Activated CD8-positive, alpha-beta memory T cell treated with anti-CD3 and anti-CD28 coated beads, Interleukin-2, amount 50 U/mL, for 24 hours (primary cell): Measurements from ENCODE around the gene VIT.

Experiments used
- DNase-seq: peaks from one replicate; pipeline ENCODE4 v3.0.0-alpha.2; 2020; ENCODE audit errors: extremely low read depth

Gene VIT, protein sequence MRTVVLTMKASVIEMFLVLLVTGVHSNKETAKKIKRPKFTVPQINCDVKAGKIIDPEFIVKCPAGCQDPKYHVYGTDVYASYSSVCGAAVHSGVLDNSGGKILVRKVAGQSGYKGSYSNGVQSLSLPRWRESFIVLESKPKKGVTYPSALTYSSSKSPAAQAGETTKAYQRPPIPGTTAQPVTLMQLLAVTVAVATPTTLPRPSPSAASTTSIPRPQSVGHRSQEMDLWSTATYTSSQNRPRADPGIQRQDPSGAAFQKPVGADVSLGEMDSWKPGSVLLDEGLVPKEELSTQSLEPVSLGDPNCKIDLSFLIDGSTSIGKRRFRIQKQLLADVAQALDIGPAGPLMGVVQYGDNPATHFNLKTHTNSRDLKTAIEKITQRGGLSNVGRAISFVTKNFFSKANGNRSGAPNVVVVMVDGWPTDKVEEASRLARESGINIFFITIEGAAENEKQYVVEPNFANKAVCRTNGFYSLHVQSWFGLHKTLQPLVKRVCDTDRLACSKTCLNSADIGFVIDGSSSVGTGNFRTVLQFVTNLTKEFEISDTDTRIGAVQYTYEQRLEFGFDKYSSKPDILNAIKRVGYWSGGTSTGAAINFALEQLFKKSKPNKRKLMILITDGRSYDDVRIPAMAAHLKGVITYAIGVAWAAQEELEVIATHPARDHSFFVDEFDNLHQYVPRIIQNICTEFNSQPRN

DNA sequence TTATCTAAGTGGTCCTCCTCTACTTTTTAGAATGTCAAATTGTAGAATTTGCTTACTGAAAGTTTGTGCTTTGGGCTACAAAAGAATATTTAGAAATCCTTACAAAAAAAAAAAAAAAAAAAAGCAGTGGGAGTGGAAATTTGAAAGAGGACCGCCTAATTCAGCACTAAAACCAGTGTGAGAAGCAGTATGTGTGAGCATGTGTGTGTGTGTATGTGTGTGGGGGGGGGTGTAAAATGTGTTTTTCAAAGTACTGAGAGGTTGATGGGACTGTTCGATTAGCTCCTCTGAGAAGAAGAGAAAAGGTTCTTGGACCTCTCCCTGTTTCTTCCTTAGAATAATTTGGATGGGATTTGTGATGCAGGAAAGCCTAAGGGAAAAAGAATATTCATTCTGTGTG lies at the start of gene VIT:
Gene VIT (plus strand): TSS at position 175 of the 400 bp plus-strand sequence. CDS start 19,664 bp downstream, outside the sequence.
- DNase-seq: no peak

DNA sequence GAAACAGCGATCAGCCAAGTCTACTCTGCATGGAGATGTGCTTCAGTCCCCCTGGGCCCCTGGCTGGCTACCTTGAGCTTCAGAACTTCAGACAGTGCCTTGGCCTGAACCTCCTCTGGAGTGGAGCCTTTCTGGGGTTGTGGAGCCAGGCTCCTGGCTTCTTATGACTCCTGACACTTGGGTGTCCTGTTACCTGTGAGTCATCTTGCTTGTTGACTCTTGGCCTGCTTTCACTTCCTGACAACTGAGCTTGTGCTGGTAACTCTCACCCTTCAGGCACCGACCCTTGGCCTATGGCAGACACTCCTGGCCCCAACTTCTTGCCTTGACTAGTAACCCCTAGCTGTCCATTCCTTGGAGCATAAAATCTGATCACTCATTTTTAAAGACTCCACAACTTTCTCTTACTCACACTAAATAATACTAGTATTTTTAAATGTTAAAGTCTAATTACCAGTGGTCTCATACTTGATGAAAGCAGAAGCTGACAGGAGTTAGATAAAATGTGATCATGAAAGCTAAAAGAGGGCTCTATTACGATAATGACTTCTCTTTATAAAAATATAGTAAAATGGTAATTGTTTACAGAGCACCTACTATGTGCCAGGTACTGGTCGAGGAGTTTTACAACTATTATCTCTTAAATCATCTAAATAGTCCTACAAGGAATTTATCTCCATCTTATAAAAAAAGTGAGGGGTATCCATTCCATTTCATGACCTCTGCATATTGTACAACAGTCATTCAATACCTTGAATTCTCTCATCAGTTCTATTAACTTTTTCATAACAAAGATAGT lies 46.3 kb upstream of the VIT start:
- no peak for DNase-seq

DNA sequence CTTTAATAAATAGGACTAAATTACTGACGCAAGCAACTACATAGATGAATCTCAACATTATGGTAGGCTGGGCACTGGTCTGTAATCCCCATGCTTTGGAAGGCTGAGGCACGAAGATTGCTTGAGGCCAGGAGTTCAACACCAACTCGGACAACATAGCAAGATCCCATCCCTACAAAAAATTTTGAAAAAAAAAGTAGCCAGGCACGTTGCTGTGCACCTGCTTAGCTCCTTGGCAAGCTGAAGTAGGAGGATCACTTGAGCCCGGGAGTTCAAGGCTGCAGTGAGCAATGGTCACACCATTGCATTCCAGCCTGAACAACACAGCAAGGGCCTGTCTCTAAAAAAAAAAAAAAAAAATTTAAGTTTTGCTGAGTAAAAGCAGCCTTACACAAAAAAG lies 43.4 kb upstream of the VIT start:
- DNase-seq: no peak

DNA sequence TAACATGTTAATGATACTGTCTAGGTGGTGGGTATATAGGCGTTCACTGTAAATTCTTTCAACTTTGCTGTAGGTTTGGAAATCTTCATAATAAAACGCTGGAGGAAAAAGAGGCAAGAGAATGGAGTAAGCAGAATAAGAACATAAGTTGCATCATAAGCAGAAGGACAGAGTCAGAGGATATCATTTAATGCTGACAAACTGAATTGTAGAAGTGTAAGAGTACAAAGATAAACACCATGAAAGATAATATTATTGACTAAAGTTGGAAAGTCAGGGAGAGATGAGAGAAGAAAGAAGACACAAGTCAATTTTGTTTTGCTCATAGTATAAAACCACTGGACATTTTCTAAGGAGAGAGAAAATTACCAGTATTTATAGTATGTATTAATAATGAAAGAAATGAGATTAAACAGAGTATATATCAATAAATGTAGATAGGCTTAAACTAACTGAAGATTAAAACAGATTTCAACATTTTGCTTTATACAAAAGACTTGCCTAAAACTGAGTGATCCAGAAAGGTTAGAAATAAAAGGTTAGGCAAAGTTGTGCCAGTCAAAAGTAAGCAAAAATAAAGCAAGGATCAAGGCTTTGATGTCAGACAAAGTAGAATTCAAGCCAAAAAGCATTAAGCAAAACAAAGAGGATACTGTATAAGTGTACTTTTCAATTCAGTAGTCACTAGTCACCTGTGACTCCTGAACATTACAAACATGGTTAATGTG lies 42.4 kb upstream of the VIT start:
- DNase-seq: no peak

DNA sequence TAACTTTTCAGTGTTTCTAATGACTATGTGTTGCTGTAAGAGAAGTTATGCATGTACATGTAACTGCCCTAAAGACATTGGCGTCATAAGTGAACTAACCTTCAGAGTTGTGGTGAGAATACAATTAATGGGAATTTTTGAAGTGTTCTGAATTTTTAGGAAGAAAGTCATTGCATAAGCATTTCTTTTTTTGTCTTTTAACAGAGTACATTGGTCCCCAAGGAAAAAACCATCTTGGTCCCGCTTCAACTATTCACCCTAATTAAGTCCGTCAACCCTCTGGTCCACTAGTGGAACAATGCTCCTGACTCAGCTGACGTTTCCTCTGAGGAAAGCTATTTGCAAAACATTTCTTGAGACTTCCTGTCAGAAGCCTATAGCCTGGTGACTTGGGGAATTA lies 41.1 kb upstream of the VIT start:
- no peak for DNase-seq

DNA sequence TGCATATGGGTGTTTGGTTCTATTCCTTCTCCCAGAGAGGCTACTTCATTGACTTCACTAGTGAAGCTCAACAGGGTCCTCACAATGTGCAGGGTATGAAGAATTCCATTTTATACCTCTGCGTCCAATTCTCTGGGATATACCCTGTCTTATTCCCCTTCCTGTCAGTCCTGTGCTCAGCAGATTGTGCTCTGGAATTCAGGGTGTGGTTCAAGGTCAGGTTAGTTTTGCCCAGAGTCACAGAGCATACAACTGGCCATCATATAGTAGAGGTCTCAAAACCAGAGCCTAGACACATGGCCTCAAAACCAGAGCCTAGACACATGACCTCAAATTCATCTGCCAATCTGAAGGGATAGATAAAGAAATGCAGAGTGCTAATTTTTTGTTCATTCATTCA lies 38.8 kb upstream of the VIT start:
- no peak for DNase-seq

DNA sequence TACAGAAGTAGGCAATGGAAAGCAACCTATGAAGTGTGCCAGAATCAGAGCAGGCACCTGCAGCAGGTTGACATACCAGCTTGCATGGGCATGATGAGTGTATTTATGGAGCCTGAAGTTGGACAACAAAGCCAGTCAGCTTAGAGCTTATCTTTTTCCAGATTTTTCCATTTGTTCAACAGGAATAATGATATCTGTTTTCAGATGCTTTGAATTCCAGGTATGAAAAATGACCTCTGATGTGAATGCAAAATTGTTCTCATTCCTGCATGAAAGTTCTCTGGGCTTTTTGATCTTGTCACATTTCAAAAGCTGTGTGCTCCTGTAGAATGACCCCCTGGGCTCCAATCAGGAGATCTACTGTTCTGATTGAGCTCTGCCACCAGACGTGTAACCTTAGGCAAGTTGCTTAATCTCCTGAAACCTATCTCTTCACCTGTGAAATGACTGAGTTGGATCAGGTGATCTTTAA lies 38.2 kb upstream of the VIT start:
- no peak for DNase-seq

DNA sequence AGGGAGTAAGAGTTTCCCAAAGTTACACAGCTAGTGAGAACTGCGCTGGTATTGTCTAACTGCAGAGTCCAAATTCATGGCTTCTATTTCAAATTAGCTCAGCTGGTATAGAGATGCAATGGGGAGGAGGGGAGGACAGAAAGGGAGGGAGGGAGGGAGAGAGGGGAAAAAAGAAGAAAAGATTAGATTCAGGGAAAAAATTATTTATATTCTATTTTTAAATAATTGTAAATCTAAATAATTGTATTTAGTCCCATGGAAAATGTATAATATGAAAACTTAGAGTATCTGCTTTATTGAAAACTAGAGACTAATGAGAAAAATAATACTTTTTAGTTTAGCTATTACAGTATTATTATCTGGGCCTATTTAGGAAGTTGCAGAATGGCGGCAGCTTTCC lies 37.3 kb upstream of the VIT start:
- DNase-seq: no peak

DNA sequence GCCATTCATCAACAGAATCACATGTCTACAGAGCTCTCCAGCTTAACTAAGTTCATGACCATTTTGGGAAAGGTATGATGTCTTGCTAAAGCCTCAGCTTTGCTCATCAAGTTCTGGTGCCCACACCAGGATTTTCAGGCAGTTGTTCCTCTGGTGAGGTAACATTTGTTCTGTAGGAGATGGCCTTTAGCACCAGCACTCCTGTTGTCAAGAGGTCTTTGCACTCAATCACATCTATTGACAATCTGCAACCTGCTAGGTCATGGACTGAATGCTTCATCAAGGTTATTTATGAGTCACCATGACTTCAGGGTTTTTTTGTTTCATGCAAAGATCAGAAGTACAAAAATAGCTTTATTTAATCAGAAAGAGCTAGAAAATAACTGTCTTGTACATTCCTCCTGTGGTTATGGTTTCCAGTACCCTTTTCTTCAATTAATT lies 36.6 kb upstream of the VIT start:
- DNase-seq: no peak

DNA sequence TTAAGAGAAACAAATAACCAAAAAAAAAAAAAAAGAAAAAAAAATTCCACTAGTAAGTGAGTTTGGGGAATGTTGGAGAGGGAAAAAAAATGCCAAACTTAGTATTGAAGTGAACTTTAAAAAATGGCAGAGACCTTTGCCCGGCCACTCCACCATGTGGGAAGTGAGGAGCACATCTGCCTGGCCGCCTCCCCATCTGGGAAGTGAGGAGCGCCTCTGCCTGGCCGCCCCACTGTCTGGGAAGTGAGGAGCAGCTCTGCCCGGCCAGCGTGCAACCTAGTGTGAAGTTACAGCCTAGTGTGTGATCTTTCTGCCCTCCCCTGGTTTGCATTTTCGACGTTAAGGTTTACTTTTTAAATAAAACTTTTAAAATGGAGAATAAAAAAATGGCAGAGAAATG lies 33.9 kb upstream of the VIT start:
- DNase-seq: no peak

DNA sequence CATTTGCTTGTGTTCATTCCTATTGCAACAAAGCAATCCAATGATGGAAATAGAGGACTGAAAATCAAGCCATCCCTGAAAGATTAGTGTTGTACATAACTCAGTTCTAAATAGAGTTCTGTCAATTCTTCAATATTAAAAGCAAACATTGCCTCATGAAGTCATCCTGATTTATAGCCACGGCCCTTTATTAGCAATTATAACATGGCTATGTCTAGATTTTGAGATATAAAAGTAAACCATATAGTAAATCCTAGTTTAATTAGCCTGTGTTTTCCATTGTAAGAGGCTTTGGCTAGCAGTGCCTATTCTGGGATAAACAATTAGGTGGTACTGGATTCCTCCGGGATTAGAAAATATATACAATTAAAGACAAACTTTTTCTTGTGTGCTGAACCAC lies 33.2 kb upstream of the VIT start:
- no peak for DNase-seq

DNA sequence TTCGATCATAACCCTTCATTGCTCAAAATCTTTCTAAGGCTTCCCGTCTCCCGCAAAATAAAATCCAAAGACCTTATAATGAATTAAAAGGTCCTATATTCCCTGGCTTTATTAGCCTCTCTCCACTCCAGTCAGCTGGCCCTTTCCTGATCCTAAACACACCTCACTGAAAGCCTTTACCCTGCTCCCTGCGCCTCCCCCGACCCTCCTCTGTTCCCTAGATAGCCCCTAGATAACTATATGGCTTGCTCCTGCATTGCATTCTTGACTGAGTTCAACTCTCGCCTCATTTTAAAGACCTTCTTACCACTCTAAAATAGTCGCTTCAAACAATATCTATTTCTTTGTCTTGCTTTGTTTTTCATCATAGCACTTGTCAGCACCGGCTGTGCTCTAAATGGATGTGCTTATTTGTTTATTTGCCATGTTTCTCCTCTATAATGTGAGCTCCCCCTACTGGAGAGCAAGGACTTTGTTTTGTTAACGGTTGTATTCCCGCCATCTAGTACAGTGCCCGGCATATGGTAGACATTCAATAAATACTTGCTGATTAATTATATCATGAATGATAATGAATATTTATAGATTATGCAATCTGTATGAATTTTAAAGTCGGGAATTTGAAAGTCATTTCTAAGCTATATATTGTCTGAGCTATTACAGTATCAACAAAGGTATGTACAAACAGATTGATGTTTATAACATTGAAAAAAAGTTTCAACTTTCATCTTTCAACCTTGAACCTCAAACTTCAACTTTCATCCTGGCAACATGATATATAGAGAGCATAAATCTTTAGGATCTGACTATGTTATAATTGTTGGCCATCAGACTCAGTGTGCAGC lies 32.4 kb upstream of the VIT start:
- DNase-seq: no peak

DNA sequence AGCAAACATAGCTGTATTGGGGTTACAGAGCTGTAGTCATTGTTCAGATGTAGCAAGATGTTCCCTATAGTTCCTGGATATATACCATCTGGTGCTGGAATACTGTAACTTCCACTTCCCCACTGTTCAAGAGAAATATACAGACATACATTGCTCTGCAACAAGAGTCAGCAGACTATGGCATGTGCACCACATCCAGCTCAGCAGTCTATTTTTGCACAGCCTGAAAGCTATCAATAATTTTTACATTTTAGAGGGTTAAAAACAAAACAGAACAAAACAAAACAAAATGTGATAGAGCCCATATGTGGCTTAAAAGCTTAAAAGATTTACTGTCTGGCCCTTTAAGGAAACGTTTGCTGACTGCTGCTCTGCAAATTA lies 31.8 kb upstream of the VIT start:
- no peak for DNase-seq

DNA sequence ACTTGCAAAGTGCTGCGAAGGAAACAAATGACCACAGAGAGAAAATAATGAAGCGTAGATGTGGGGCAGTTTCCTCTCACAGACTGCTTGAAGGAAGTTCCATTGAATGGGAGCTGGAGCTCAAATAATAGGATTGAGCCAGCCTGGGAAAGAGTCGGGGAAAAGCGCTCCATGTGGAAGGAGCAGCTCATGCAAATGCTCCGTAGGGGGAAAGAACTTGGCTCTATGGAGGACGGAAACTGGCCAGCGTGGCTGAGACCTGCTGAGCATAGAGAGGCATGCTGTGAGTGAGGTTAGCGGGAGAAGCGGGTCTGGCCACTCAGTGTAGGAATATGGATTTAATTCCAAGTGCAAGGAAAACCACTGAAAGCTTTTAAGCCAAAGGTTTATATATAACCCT lies 28.6 kb upstream of the VIT start:
- no peak for DNase-seq

DNA sequence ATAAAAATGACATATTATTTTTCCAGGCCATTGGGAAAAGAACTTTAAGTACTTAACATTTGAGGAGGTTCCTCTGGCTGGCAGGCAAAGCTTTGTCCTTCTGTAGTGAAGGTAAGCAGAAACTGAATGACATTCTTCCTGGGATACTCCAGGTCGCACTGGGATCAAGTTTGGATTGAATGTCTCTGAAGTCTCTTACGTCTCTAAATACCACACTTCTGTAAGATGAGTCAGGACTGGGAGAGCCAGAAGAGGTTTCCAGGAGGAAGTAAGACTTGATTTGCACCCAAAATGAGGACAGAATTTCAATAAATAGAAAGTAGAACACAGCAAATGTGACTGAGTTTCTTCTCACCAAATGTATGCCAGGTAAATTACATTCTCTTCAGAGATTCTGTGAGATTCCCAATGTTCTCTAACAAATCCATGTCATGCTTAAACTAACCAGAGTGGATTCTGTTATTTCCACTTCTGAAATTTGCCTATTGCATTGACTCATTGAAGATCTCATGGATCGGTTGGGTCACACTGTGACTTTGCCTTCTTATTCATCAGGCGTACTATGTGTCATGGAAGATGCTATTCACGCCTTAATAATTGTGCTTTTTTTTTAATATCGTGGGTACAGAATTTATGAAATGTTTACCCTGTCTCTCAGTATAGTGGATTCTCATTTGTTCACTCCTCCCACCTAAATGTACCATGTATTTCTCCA lies 25.5 kb upstream of the VIT start:
- no peak for DNase-seq

DNA sequence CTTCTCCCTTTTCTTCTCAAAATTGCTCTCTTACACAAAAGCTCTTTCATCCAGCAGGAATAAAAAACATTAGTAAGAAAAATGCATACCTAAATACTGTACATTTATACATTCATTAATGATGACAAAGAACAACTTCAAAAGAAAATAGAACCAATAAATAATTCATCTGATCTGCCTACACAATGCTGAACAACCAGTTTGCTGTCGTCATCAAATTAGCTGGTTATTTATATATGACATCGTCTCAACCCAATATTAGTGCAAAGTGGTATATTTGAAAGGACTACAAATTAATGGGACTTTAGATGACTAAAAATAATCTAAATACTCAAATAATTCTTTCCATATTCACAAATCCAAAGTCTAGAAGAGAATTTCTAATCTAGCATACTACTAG lies 24.8 kb upstream of the VIT start:
- DNase-seq: no peak

DNA sequence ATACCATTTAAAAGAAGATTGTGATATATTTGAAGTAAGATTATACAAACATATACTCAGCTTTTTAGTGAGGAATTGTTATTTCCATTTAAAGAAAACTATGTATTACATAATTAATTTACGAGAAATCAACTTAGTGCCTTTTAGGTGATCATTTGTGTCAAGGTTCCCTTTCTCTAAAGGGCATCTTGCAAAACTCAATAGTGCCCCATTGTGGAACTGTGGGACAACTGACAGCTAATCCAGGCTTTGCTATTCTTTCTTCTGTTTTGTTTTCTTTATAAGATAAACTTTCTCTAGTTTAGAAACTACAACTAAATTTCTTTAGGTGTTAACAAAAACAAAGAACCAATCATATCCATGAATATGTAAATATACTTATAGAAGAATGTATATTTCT lies 24.3 kb upstream of the VIT start:
- DNase-seq: no peak

DNA sequence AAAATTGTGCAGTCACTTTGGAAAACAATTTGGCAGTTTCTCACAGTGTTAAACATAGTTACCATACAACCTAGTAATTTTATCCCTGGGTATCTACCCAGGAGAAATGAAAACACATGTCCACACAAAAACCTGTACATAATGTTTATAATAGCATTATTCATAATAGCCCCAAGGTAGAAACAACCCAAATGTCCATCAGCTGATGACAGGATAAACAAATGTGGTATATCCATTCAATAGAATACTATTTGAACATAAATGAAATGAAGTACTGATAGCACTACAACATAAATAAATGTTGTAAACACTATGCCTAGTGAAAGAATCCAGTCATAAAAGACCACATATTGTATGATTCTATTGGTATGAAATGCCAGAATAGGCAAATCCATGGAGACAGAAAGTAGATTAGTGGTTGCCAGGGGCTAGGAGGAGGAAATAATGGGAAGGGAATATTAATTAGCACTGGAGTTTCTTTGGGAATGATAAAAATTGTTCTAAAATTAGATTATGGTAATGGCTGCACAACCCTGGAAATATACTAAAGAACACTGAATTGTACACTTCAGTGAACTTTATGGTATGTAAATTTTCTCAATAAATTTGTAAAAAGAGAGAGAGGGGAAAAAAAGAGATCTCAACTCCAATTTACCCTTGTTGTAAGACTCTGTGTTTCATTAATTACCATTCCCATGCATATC lies 20.8 kb upstream of the VIT start:
- no peak for DNase-seq

DNA sequence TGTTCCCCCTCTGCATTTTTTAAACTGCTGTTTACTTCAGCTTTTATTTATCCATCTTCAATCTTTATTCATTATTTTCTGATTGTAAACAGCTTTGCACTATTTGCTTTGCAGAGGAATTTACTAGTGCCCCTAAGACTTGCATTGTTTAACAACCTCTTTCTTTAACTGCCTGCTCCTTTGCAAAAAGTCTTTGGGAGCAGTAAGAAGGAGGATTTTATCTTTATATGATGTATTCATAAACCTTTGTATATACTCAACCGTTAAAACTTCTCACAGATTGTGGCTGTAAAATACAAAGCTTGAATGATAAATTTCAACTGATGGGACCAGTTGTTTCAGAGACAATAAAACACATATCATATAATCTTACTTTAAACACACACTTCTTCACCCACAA lies 20.1 kb upstream of the VIT start:
- DNase-seq: no peak

DNA sequence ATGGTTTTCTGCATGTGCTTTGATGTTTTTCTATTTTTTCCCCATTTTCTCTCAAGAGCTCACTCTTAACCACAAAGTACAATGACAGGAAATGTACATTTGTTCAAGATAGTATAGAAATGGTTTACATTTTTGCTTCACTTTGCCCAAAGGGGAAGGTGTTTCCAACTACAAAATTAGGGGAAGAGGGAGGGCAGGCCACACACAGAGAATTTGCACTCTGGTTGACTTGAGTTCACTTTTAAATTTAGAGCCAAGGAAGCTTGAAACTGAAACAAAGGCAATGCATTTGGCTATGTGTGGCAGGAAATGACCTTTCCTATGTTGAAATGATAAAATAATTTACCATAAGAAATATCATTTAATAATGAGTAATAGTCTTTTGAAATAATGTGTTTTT lies 19.1 kb upstream of the VIT start:
- DNase-seq: no peak
